Mesothelial cell of epicardium (in vitro differentiated cells): Measurements from ENCODE around the gene CFAP77. TPM values are rescaled to one million over a fixed set of nuclear protein-coding genes. Genes with fewer than 3 reads are reported as not detected.

Source experiments
- DNase-seq, 2 experiments: peaks; one replicate each; pipeline ENCODE4 v3.0.0; 2021; ENCODE audit warnings: low spot score in 2 of 2; ENCODE audit not compliant: unreplicated experiment in 2 of 2
- H3K27ac Mint-ChIP-seq: 2 replicates; pipeline ENCODE4 v1.8.0; 2021; ENCODE audit warnings: mixed read lengths
- H3K27me3 Mint-ChIP-seq: 2 replicates; pipeline ENCODE4 v1.8.0; 2021; ENCODE audit warnings: low read depth, mixed read lengths
- H3K36me3 Mint-ChIP-seq: 2 replicates; pipeline ENCODE4 v1.8.0; 2021; ENCODE audit warnings: mixed read lengths
- H3K4me1 Mint-ChIP-seq: 2 replicates; pipeline ENCODE4 v1.8.0; 2021; ENCODE audit warnings: mixed read lengths
- H3K4me3 Mint-ChIP-seq: 2 replicates; pipeline ENCODE4 v1.8.0; 2021; ENCODE audit warnings: mild to moderate bottlenecking, moderate library complexity, mixed read lengths
- H3K9me3 Mint-ChIP-seq: 2 replicates; pipeline ENCODE4 v1.8.0; 2021; ENCODE audit warnings: mixed read lengths
- total RNA-seq: library from RNA; stranded (reverse); gene quantifications from 3 replicates; pipeline ENCODE4 v1.2.1, GENCODE V29; 2021
- TF ChIP-seq, protein P1 (sequence below): fragments of 200-600 bp; sonication (generic); IDR thresholded peaks from one replicate; pipeline ENCODE4 v1.5.0; 2021; ENCODE audit warnings: antibody characterized with exemption; ENCODE audit not compliant: unreplicated experiment

CFAP77 gene
- total RNA-seq, 1 donor from 2014 or later, result not detected

DNA sequence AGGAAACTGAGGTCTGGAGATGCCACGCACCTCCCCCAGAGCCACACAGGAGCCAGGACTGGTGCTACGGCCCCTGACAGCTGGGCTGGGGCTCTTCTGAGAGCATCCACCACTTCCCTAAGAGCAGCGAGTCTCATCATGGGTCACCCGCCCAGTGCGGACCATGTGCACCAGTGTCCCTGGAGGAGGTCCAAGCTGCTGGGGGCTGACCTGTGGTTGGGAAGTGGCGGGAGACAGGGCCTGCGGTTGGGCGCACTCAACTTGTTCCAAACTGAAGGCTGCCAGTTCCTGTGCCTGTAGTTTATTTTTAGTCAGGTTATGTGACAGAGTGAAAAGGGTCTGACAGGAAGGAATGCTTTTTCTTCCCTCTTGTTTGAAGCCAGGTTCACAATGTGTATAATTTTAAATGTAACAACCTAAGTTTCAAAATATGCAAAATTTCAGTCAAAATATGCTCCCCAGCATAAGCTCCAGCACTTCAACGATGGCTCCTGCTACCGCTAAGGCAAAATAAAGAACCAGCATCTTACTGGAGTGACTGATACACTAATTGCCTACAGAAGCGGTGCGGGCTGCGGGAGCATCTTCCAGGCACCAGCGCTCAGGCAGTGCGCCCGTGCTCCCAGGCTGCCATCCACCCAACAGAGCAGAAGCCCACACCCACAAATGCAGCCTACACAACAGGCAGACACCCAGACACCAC is 187.2 kb downstream of the CFAP77 start:
- no peak overlapping the region for H3K4me3 Mint-ChIP-seq
- H3K27ac Mint-ChIP-seq, result no peak overlapping the region
- no peaks in the 10 kb centered on the region for H3K9me3 Mint-ChIP-seq
- TF ChIP-seq, protein P1, sequence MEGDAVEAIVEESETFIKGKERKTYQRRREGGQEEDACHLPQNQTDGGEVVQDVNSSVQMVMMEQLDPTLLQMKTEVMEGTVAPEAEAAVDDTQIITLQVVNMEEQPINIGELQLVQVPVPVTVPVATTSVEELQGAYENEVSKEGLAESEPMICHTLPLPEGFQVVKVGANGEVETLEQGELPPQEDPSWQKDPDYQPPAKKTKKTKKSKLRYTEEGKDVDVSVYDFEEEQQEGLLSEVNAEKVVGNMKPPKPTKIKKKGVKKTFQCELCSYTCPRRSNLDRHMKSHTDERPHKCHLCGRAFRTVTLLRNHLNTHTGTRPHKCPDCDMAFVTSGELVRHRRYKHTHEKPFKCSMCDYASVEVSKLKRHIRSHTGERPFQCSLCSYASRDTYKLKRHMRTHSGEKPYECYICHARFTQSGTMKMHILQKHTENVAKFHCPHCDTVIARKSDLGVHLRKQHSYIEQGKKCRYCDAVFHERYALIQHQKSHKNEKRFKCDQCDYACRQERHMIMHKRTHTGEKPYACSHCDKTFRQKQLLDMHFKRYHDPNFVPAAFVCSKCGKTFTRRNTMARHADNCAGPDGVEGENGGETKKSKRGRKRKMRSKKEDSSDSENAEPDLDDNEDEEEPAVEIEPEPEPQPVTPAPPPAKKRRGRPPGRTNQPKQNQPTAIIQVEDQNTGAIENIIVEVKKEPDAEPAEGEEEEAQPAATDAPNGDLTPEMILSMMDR, result no peak
- no peak for DNase-seq
- H3K4me1 Mint-ChIP-seq, result no peaks in the 10 kb centered on the region
- peaks cover 16% of the 10 kb centered on the region for H3K27me3 Mint-ChIP-seq
- H3K36me3 Mint-ChIP-seq, result peaks cover 33% of the 10 kb centered on the region

DNA sequence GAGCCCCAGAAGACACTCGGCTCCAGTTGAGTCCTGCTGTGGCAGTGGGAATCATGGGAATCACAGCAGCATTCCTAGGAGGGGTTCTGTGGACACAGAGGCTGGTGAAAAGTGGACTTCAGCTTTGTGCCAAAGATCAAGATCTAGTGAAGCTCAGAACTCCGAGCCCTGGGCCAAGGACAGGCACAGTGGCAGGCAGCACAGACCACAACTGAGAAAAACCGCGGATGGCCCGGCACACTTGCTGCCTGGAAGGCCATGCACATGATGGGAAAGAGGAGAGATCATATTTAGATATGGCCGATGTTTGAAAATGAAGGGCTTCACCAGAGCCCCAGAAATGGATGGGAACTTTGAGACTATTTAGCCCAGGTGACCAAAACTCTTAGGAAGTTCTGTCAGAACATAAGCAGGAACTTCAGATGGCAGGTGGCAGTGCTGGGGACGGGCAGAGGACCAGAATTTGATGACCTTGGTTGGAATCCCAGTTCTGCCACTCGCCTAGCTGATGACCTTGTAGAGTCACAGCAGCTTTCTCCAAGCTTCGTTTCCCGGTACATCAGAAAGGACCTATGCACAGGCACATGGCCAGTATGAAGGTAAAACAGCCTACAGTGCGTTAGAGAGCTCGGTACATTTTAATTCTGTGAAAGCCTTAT is 190.4 kb downstream of the CFAP77 start:
- Mint-ChIP-seq H3K27me3 (no peaks in the 10 kb centered on the region), H3K4me1 (no peaks in the 10 kb centered on the region), H3K9me3 (no peaks in the 10 kb centered on the region), H3K27ac (no peak overlapping the region), H3K36me3 (peaks cover 16% of the 10 kb centered on the region), H3K4me3 (no peak overlapping the region)
- TF ChIP-seq, protein P1, result no peak
- no peak for DNase-seq

DNA sequence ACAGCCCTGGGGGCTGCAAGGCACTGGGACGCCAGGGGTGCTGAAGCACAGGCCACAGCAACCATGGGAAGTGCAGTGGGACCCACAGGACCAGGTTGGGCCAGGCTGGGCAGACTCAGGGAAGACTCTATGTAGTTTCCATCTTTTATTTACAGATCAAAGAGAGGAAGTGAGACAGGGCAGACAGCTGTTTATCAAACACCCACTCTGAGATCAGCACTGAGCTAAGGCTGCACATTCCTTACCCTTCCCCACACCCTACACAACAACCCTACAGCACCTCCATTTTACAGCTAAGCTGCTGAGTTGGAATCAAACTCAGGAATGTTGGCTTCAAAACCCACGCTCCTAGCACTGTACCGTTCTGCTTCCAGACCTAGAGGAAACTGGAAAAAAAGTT is 192.2 kb downstream of the CFAP77 start:
- Mint-ChIP-seq H3K4me3 (no peak overlapping the region), H3K27me3 (no peaks in the 10 kb centered on the region), H3K27ac (no peak overlapping the region), H3K9me3 (no peaks in the 10 kb centered on the region), H3K4me1 (no peaks in the 10 kb centered on the region), H3K36me3 (peaks cover 15% of the 10 kb centered on the region)
- no peak for DNase-seq
- TF ChIP-seq, protein P1, result no peak

DNA sequence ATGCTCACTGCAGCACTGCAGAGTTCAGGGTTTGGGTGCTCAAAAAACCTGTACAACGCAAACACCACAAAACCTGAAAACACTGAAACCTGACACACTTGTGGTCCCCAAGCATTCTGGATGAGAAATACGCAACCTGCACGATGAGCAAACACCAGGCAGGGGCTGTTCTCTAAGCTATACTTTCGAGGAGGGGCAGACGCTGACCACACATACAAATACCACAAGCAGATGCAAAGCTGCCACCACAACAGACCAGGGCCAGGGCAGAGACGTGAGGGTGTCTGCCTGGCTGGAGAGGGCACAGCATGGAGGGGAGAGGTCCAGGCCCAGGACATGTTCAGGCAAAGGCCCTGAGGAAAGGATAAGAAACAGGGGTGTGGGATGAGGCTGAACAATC is 195.4 kb downstream of the CFAP77 start:
- Mint-ChIP-seq H3K27me3 (no peaks in the 10 kb centered on the region), H3K9me3 (no peaks in the 10 kb centered on the region), H3K36me3 (peaks cover 18% of the 10 kb centered on the region), H3K4me3 (no peak overlapping the region), H3K27ac (no peak overlapping the region), H3K4me1 (no peaks in the 10 kb centered on the region)
- no peak for DNase-seq
- TF ChIP-seq, protein P1, result no peak

DNA sequence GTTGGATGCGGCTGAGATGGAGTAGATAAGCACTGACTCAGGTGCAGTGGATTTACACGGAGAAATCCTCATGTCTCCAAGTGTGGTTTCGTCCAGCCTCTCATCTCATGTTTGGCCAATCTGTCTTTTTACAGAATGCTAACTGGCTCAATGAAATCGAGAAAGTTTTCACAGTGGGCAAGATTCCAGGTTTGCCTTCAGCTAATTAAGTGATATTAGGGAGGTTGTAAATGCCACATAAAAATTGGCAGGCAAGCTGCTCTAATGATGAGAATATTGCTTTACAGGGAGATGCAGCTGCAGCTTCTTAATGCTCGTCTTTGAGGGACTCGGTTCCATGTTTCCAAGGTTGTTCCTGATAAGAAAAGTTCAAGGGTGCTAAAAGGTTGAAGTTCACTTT is 196.1 kb downstream of the CFAP77 start:
- no peak for DNase-seq
- H3K4me1 Mint-ChIP-seq, result no peaks in the 10 kb centered on the region
- H3K9me3 Mint-ChIP-seq, result no peaks in the 10 kb centered on the region
- peaks cover 24% of the 10 kb centered on the region for H3K36me3 Mint-ChIP-seq
- H3K27ac Mint-ChIP-seq, result no peak overlapping the region
- H3K27me3 Mint-ChIP-seq, result no peaks in the 10 kb centered on the region
- TF ChIP-seq, protein P1, result no peak
- H3K4me3 Mint-ChIP-seq, result no peak overlapping the region
